OCI-LY7 (cell line): Measurements from ENCODE around the gene BCL2L15. TPM values are rescaled to one million over a fixed set of nuclear protein-coding genes. Genes with fewer than 3 reads are reported as not detected.

Source experiments
- BruUV-seq: library from RNA; stranded (reverse); fragments of 400-500 nt; replicated peaks from 2 replicates; lab custom pipeline; 2021; lab: Mats Ljungman, UMichigan
- CTCF ChIA-PET: fragments of 300-600 bp; sonication (Branson Sonifier 250); formaldehyde crosslinking; loops from one replicate; lab custom pipeline; 2022; ENCODE audit warnings: antibody characterized with exemption; ENCODE audit not compliant: unreplicated experiment; lab: Charles Lee
- POLR2A ChIA-PET: fragments of 300-600 bp; sonication (Branson Sonifier 250); formaldehyde crosslinking; loops from one replicate; lab custom pipeline; 2022; ENCODE audit warnings: antibody characterized with exemption; lab: Charles Lee
- DNase-seq: peaks from one replicate; pipeline ENCODE4 v3.0.0-alpha.2; 2015; ENCODE audit warnings: low spot score
- H2AFZ ChIP-seq: fragments of 200-600 bp; sonication (generic), shearing (Covaris generic); 2 replicates; pipeline ENCODE4 v1.6.1; 2014; ENCODE audit warnings: mild to moderate bottlenecking, antibody characterized with exemption, low read length, moderate library complexity
- H3K27ac ChIP-seq: fragments of 200-600 bp; sonication (generic); 2 replicates; pipeline ENCODE4 v1.5.1; 2014; ENCODE audit warnings: mixed run types, low read depth, mild to moderate bottlenecking, moderate library complexity, low read length, inconsistent platforms; ENCODE audit not compliant: poor library complexity, severe bottlenecking
- H3K36me3 ChIP-seq: fragments of 200-600 bp; sonication (generic); 2 replicates; pipeline ENCODE4 v1.6.1; 2014; ENCODE audit warnings: mild to moderate bottlenecking, antibody characterized with exemption, low read length, moderate library complexity, mixed read lengths; ENCODE audit not compliant: insufficient read depth
- H3K4me1 ChIP-seq: fragments of 200-600 bp; sonication (generic); 2 replicates; pipeline ENCODE4 v1.5.1; 2014; ENCODE audit warnings: mild to moderate bottlenecking, low read length; ENCODE audit not compliant: insufficient read depth, poor library complexity, severe bottlenecking
- H3K4me2 ChIP-seq: fragments of 200-600 bp; sonication (generic); 2 replicates; pipeline ENCODE4 v1.6.1; 2014; ENCODE audit warnings: mild to moderate bottlenecking, low read length
- H3K4me3 ChIP-seq: fragments of 200-600 bp; sonication (generic); 2 replicates; pipeline ENCODE4 v1.5.1; 2014; ENCODE audit warnings: mild to moderate bottlenecking, low read depth, low read length; ENCODE audit not compliant: poor library complexity, severe bottlenecking
- H3K79me2 ChIP-seq: fragments of 200-600 bp; sonication (generic); 2 replicates; pipeline ENCODE4 v1.6.1; 2016; ENCODE audit warnings: low read depth, mild to moderate bottlenecking, low read length, moderate library complexity, mixed read lengths; ENCODE audit not compliant: insufficient read depth
- H3K9me2 ChIP-seq: fragments of 200-600 bp; sonication (generic); 2 replicates; pipeline ENCODE4 v1.6.1; 2016; ENCODE audit warnings: mild to moderate bottlenecking, low read length, mixed read lengths; ENCODE audit not compliant: insufficient read depth
- H3K9me3 ChIP-seq: fragments of 200-600 bp; sonication (generic); 2 replicates; pipeline ENCODE4 v1.6.1; 2014; ENCODE audit warnings: mild to moderate bottlenecking, mixed run types, low read length, mixed read lengths
- H4K20me1 ChIP-seq: fragments of 200-600 bp; sonication (generic); 2 replicates; pipeline ENCODE4 v1.6.1; 2014; ENCODE audit warnings: mild to moderate bottlenecking, antibody characterized with exemption, low read length, moderate library complexity, mixed read lengths; ENCODE audit not compliant: insufficient read depth
- EZH2phosphoT487 ChIP-seq: fragments of 200-600 bp; sonication (generic); IDR thresholded peaks from 2 replicates; pipeline ENCODE4 v1.6.1; 2018; ENCODE audit warnings: low read depth, borderline replicate concordance, mild to moderate bottlenecking, mixed run types, antibody characterized with exemption, low read length, moderate library complexity, mixed read lengths
- intact Hi-C: fragments of 100-400 bp; cut with micrococcal nuclease; formaldehyde crosslinking; loops from one replicate; pipeline ENCODE4 v1.10.0; 2022; ENCODE audit not compliant: unreplicated experiment
- total RNA-seq, 2 experiments: library from RNA; depleted of rRNA in 1 of 2; stranded (reverse); fragments of >200 nt in 1 of 2; shearing (Covaris generic) in 1 of 2; gene quantifications; 2 replicates each; pipeline ENCODE4 v1.2.3, GENCODE V29; 2014 to 2022
- TF ChIP-seq, protein P1 (sequence below): fragments of 200-600 bp; sonication (generic); conservative IDR thresholded peaks from 2 replicates; pipeline ENCODE4 v1.5.1; 2014; ENCODE audit warnings: mild to moderate bottlenecking, antibody characterized with exemption, low read length, moderate library complexity, mixed read lengths

BCL2L15 gene
- total RNA-seq, 2 experiments from 2014 or later = 0.82 to 1.1 TPM

DNA sequence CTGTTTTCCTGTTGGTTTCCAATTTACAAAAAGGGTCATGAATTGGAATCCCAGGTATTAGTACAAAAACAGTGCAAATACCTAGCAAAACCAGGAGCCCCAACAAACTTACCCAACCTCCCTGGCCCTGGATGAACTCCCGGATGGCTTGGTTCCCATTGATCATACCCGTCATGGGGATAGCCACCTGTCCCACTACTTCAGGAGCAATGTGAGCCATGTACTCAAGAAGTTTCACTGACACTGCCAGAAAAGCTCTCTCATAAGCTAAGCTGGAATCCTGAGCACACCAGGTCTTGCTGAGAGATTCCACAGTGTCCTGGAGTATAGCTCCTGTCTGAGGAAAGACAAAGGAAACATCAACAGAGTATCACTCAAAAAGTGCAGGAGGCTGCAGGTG is 5.7 kb downstream of the BCL2L15 start:
- Histone ChIP-seq H3K36me3 (no peaks in the 10 kb centered on the region; the same call in 1 of the 2 replicates), H3K79me2 (no peaks in the 10 kb centered on the region), H3K27ac (no peak overlapping the region), H3K4me1 (peaks cover 6% of the 10 kb centered on the region), H3K4me2 (no peak overlapping the region), H3K9me3 (no peaks in the 10 kb centered on the region), H3K4me3 (no peak overlapping the region), H3K9me2 (no peaks in the 10 kb centered on the region), H2AFZ (no peak overlapping the region), H4K20me1 (no peaks in the 10 kb centered on the region)
- CTCF ChIA-PET = interaction anchor here (1.1 kb wide), 1 partner anchor 12 kb away, joined by 4 read pairs; no protein-coding TSS in a partner anchor
- intact Hi-C loops = no loop called here
- BruUV-seq = no TSS peak
- no peak for TF ChIP-seq EZH2phosphoT487
- TF ChIP-seq, protein P1, sequence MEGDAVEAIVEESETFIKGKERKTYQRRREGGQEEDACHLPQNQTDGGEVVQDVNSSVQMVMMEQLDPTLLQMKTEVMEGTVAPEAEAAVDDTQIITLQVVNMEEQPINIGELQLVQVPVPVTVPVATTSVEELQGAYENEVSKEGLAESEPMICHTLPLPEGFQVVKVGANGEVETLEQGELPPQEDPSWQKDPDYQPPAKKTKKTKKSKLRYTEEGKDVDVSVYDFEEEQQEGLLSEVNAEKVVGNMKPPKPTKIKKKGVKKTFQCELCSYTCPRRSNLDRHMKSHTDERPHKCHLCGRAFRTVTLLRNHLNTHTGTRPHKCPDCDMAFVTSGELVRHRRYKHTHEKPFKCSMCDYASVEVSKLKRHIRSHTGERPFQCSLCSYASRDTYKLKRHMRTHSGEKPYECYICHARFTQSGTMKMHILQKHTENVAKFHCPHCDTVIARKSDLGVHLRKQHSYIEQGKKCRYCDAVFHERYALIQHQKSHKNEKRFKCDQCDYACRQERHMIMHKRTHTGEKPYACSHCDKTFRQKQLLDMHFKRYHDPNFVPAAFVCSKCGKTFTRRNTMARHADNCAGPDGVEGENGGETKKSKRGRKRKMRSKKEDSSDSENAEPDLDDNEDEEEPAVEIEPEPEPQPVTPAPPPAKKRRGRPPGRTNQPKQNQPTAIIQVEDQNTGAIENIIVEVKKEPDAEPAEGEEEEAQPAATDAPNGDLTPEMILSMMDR = no peak
- DNase-seq = no peak
- POLR2A ChIA-PET = interaction anchor here (1.0 to 2.0 kb wide), 5 partner anchors 8 to 49 kb away, joined by 3 to 10 read pairs (median 4); partner anchors contain the start of gene AP4B1

- Histone ChIP-seq H3K36me3 (no peaks in the 10 kb centered on the region; the same call in 1 of the 2 replicates), H3K4me1 (peaks cover 9% of the 10 kb centered on the region), H2AFZ (no peak overlapping the region), H3K4me2 (no peak overlapping the region), H4K20me1 (no peaks in the 10 kb centered on the region), H3K79me2 (no peaks in the 10 kb centered on the region), H3K9me2 (no peaks in the 10 kb centered on the region), H3K4me3 (no peak overlapping the region), H3K9me3 (no peaks in the 10 kb centered on the region), H3K27ac (no peak overlapping the region)
- no TSS peak for BruUV-seq
- TF ChIP-seq EZH2phosphoT487 = no peak
- TF ChIP-seq, protein P1 = no peak
- DNase-seq = no peak
- POLR2A ChIA-PET = interaction anchor here (0.7 to 1.6 kb wide), 6 partner anchors 10 to 78 kb away, joined by 3 to 6 read pairs (median 4); no protein-coding TSS in a partner anchor
- CTCF ChIA-PET = no interaction called here
- intact Hi-C loops = no loop called here
These were observed 7.7 kb downstream of the BCL2L15 start for GRCh38 chr1:113879739-113880038.

DNA sequence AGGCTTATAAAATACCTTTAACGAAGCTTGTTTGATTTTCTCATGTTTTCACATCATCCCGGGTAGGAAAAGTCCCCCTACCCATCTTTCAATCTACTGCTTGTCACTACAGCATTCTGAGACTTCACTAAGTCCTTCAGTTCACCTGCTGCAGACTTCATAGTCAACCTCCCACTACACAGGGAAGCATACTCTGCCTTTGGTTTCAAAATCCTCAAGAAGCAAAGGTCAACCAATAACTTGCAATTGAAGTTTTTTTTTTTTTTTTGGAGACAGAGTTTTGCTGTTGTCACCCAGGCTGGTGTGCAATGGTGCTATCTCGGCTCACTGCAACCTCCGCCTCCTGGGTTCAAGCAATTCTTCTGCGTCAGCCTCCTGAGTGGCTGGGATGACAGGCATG is 11.2 kb downstream of the BCL2L15 start:
- no peak overlapping the region for H3K4me3 ChIP-seq
- no peak overlapping the region for H3K4me2 ChIP-seq
- no peak overlapping the region for H3K27ac ChIP-seq
- BruUV-seq = no TSS peak
- TF ChIP-seq EZH2phosphoT487 = no peak
- TF ChIP-seq, protein P1 = no peak
- peaks cover 40% of the 10 kb centered on the region for H3K4me1 ChIP-seq
- ChIA-PET POLR2A (interaction anchor here (0.6 to 2.7 kb wide), 7 partner anchors 11 to 86 kb away, joined by 3 to 19 read pairs (median 3); partner anchors contain the start of gene BCL2L15), CTCF (no interaction called here)
- intact Hi-C loops = no loop called here
- no peaks in the 10 kb centered on the region for H3K9me2 ChIP-seq
- no peaks in the 10 kb centered on the region; the same call in 1 of the 2 replicates for H3K36me3 ChIP-seq
- DNase-seq = no peak
- no peaks in the 10 kb centered on the region for H4K20me1 ChIP-seq
- H3K9me3 ChIP-seq = no peaks in the 10 kb centered on the region
- H3K79me2 ChIP-seq = peaks cover 3% of the 10 kb centered on the region
- no peak overlapping the region for H2AFZ ChIP-seq
